B cell (primary cell): ENCODE data around the gene PPFIA1. TPM values are rescaled to one million over a fixed set of nuclear protein-coding genes. Genes with fewer than 3 reads are reported as not detected.

Source experiments
- ATAC-seq: fragments of 200-7000 bp; cut with Tn5 transposase; one replicate; pipeline ENCODE4 v1.10.0; 2021; ENCODE audit warnings: low read depth, mild to moderate bottlenecking, moderate number of reproducible peaks, moderate library complexity
- CTCF ChIA-PET: fragments of 350-600 bp; sonication (Branson Sonifier 250); formaldehyde crosslinking; loops from one replicate; lab custom pipeline; 2021; ENCODE audit warnings: antibody characterized with exemption, inconsistent platforms; lab: Charles Lee
- POLR2A ChIA-PET: fragments of 350-600 bp; sonication (Branson Sonifier 250); formaldehyde crosslinking; loops from one replicate; lab custom pipeline; 2021; ENCODE audit warnings: antibody characterized with exemption; lab: Charles Lee
- DNase-seq: peaks from one replicate; pipeline ENCODE4 v3.0.0; 2013
- H2AFZ ChIP-seq: 2 replicates; pipeline ENCODE4 v1.6.1; 2012; ENCODE audit warnings: mild to moderate bottlenecking, low read depth, low read length; ENCODE audit not compliant: insufficient read depth, poor library complexity, severe bottlenecking
- H3K27ac ChIP-seq, 2 donors: 1 replicate in 1 of 2; 2 replicates in 1 of 2; pipeline ENCODE4 v1.5.1; 2012 to 2013; ENCODE audit warnings: low read length in 2 of 2, mild to moderate bottlenecking in 2 of 2, moderate library complexity in 1 of 2
- H3K27me3 ChIP-seq, 4 experiments: fragments of 200-600 bp in 1 of 4; sonication (generic) in 1 of 4; replicated peaks in 1 of 4; 1 replicate in 2 of 4; 2 replicates in 2 of 4; pipeline versions ENCODE4 v1.6.1 to v1.7.0; 2013 to 2016; ENCODE audit warnings: low read length in 3 of 4, mild to moderate bottlenecking in 2 of 4, mixed read lengths in 1 of 4, moderate library complexity in 1 of 4; ENCODE audit not compliant: insufficient read depth in 4 of 4, control insufficient read depth in 3 of 4; ENCODE audit errors: control extremely low read depth in 1 of 4
- H3K36me3 ChIP-seq, 2 experiments: replicated peaks in 1 of 2; 1 replicate in 1 of 2; 2 replicates in 1 of 2; pipeline versions ENCODE4 v1.6.1 to v1.7.1; 2013; ENCODE audit warnings: low read length in 1 of 2; ENCODE audit not compliant: insufficient read depth in 2 of 2, control insufficient read depth in 1 of 2; ENCODE audit errors: control extremely low read depth in 1 of 2, extremely low read depth in 1 of 2
- H3K4me1 ChIP-seq, 2 donors: fragments of 200-600 bp in 1 of 2; sonication (generic) in 1 of 2; 1 replicate in 1 of 2; 2 replicates in 1 of 2; pipeline versions ENCODE4 v1.5.1 to v1.6.1; 2013 to 2017; ENCODE audit warnings: low read length in 2 of 2; ENCODE audit not compliant: control insufficient read depth in 2 of 2, insufficient read depth in 2 of 2
- H3K4me2 ChIP-seq: replicated peaks from 2 replicates; pipeline ENCODE3; 2012; ENCODE audit warnings: mild to moderate bottlenecking, low read depth, low read length; ENCODE audit not compliant: poor library complexity, severe bottlenecking
- H3K4me3 ChIP-seq, 5 experiments: fragments of 200-600 bp in 1 of 5; sonication (generic) in 1 of 5; 1 replicate in 3 of 5; 2 replicates in 2 of 5; pipeline versions ENCODE4 v1.5.1 to v1.7.0; 2011 to 2016; ENCODE audit warnings: low read length in 4 of 5, mild to moderate bottlenecking in 4 of 5, low read depth in 2 of 5, control low read depth in 1 of 5, moderate library complexity in 1 of 5; ENCODE audit not compliant: insufficient read depth in 1 of 5; ENCODE audit errors: control extremely low read depth in 1 of 5, extremely low read depth in 1 of 5
- H3K79me2 ChIP-seq: fragments of 200-600 bp; sonication (generic); one replicate; pipeline ENCODE4 v1.6.0; 2016; ENCODE audit warnings: low read length; ENCODE audit not compliant: control insufficient read depth, insufficient read depth
- H3K9ac ChIP-seq: fragments of 200-600 bp; sonication (generic); 2 replicates; pipeline ENCODE4 v1.6.1; 2017; ENCODE audit warnings: mild to moderate bottlenecking, low read length, moderate library complexity
- H3K9me3 ChIP-seq, 3 donors: one replicate each; pipeline versions ENCODE4 v1.6.1 to v1.7.1; 2013; ENCODE audit warnings: low read length in 2 of 3; ENCODE audit not compliant: control insufficient read depth in 2 of 3, insufficient read depth in 1 of 3; ENCODE audit errors: control extremely low read depth in 1 of 3
- H4K20me1 ChIP-seq: 2 replicates; pipeline ENCODE4 v1.6.0; 2012; ENCODE audit warnings: mild to moderate bottlenecking, low read length; ENCODE audit not compliant: insufficient read depth, control insufficient read depth, poor library complexity, severe bottlenecking
- H3K27ac Mint-ChIP-seq: one replicate; pipeline ENCODE4 v1.8.0; 2021; ENCODE audit warnings: mixed read lengths
- H3K27me3 Mint-ChIP-seq: one replicate; pipeline ENCODE4 v1.8.0; 2021; ENCODE audit warnings: mixed read lengths
- H3K4me1 Mint-ChIP-seq: one replicate; pipeline ENCODE4 v1.8.0; 2021; ENCODE audit warnings: mixed read lengths
- H3K4me3 Mint-ChIP-seq: one replicate; pipeline ENCODE4 v1.8.0; 2021; ENCODE audit warnings: mixed read lengths
- H3K9me3 Mint-ChIP-seq: one replicate; pipeline ENCODE4 v1.8.0; 2022; ENCODE audit warnings: mixed read lengths; ENCODE audit not compliant: insufficient read depth
- EZH2 ChIP-seq: IDR thresholded peaks from 2 replicates; pipeline ENCODE4 v1.6.1; 2012; ENCODE audit warnings: borderline replicate concordance, low read depth, mild to moderate bottlenecking, moderate library complexity, low read length; ENCODE audit not compliant: insufficient read depth, poor library complexity, severe bottlenecking
- WGBS: methylation state at CpG from one replicate; pipeline ENCODE4 v1.1.5; 2013; ENCODE audit warnings: missing lambda C conversion rate; ENCODE audit not compliant: insufficient coverage; 5-methylcytosine and 5-hydroxymethylcytosine counted together
- intact Hi-C: fragments of 100-400 bp; cut with micrococcal nuclease; formaldehyde crosslinking; loops from one replicate; pipeline ENCODE4 v1.10.0; 2022
- polyA plus RNA-seq: library from polyadenylated mRNA; depleted of rRNA; stranded (reverse); fragments of >200 nt; gene quantifications from 2 replicates; pipeline ENCODE4 v1.2.3, GENCODE V29; 2012
- total RNA-seq, 2 donors: library from RNA; stranded (reverse); fragments of 120-200 nt in 1 of 2; gene quantifications; 1 replicate in 1 of 2; 2 replicates in 1 of 2; pipeline versions ENCODE4 v1.2.3 to v1.2.4, GENCODE V29; 2013 to 2022
- TF ChIP-seq, protein P1 (sequence below): fragments of 200-600 bp; IDR thresholded peaks from one replicate; pipeline ENCODE4 v1.8.0; 2022; ENCODE audit warnings: antibody characterized with exemption, mild to moderate bottlenecking

Gene PPFIA1
- total and polyA plus RNA-seq, 2 donors (not counting 1 experiment from before 2014, with no cell fraction given): 21.8 to 70.4 TPM

DNA sequence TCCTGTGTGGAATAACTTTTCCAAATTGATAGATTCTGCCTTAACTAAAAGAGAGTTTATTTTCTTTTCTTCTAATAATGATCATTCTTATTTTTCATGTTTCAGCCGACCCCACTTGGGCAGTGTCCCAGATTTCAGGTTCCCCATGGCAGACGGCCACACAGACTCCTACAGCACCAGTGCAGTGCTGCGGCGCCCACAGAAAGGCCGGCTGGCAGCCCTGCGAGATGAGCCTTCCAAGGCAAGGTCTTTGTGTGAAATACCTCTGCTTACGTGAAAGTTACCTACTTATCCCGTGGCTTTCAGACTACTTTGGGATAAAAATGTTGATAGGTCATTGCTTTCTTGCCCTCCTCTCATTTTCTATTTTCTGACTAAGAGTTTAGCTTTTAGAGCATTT, 68.6 kb downstream of the PPFIA1 start:
- intact Hi-C loops: no loop called here
- no peak overlapping the region for H2AFZ ChIP-seq
- H3K79me2 ChIP-seq: no peaks in the 10 kb centered on the region
- H3K9me3 Mint-ChIP-seq: no peaks in the 10 kb centered on the region
- WGBS: 100% methylated on average over 2 of the region's 8 CpGs
- no peaks in the 10 kb centered on the region for H3K4me1 Mint-ChIP-seq
- H3K4me2 ChIP-seq: no peak overlapping the region
- no peaks in the 10 kb centered on the region for H4K20me1 ChIP-seq
- ChIA-PET CTCF (interaction anchor here (0.7 kb wide), 2 partner anchors 11 to 1230 kb away, joined by 3 read pairs; no protein-coding TSS in a partner anchor), POLR2A (no interaction called here)
- no peaks in the 10 kb centered on the region for H3K27me3 ChIP-seq
- H3K27ac ChIP-seq: no peak overlapping the region
- TF ChIP-seq, protein P1, sequence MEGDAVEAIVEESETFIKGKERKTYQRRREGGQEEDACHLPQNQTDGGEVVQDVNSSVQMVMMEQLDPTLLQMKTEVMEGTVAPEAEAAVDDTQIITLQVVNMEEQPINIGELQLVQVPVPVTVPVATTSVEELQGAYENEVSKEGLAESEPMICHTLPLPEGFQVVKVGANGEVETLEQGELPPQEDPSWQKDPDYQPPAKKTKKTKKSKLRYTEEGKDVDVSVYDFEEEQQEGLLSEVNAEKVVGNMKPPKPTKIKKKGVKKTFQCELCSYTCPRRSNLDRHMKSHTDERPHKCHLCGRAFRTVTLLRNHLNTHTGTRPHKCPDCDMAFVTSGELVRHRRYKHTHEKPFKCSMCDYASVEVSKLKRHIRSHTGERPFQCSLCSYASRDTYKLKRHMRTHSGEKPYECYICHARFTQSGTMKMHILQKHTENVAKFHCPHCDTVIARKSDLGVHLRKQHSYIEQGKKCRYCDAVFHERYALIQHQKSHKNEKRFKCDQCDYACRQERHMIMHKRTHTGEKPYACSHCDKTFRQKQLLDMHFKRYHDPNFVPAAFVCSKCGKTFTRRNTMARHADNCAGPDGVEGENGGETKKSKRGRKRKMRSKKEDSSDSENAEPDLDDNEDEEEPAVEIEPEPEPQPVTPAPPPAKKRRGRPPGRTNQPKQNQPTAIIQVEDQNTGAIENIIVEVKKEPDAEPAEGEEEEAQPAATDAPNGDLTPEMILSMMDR: no peak
- TF ChIP-seq EZH2: no peak
- H3K9me3 ChIP-seq: no peaks in the 10 kb centered on the region
- ATAC-seq: no peak
- H3K4me1 ChIP-seq: no peaks in the 10 kb centered on the region
- no peak overlapping the region for H3K9ac ChIP-seq
- H3K4me3 ChIP-seq: no peak overlapping the region
- H3K36me3 ChIP-seq: peaks cover 23 to 75% of the 10 kb centered on the region in 2 experiments
- H3K27me3 Mint-ChIP-seq: no peaks in the 10 kb centered on the region
- no peak for DNase-seq
- no peak overlapping the region for H3K27ac Mint-ChIP-seq
- no peak overlapping the region for H3K4me3 Mint-ChIP-seq

DNA sequence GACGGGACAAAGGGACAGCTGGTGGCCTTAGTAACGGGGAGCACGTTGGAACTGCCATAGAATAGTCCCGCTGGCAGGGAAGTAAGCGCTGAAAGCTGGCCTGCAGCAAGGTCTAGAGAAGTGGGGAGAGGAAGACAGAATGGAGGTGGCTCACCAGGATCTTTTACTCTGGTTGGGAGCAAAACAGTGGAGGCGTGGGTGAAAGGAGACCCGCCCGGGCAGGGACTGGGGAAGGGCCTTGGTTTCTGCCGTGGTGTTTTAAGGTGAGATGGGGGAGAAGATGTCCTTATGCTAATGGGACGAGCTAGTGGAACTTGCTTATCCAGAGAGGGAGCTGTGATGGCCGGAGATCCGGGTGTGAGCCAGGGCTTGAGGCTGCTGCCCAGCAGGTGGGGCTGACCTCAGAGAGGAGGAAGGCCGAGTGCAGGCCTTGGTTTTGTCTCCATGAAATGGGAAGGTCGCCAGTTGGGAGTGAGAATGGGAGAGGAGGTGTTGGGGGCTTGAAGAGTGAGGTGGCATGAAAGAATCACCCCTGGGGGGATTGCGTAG, 71.5 kb downstream of the PPFIA1 start:
- ATAC-seq (no peak), DNase-seq (no peak)
- H3K4me1 ChIP-seq: no peaks in the 10 kb centered on the region
- peaks cover 16 to 73% of the 10 kb centered on the region in 2 experiments for H3K36me3 ChIP-seq
- no peak overlapping the region for H2AFZ ChIP-seq
- intact Hi-C loops: no loop called here
- no peak overlapping the region for H3K4me3 ChIP-seq
- no peak overlapping the region for H3K27ac Mint-ChIP-seq
- TF ChIP-seq, protein P1: no peak
- no peak for TF ChIP-seq EZH2
- H3K9ac ChIP-seq: no peak overlapping the region
- H3K27ac ChIP-seq: no peak overlapping the region
- H3K4me3 Mint-ChIP-seq: no peak overlapping the region
- H3K9me3 ChIP-seq: no peaks in the 10 kb centered on the region
- POLR2A ChIA-PET: no interaction called here
- WGBS: 97% methylated on average over 12 of the region's 15 CpGs
- CTCF ChIA-PET: no interaction called here
- no peaks in the 10 kb centered on the region for H4K20me1 ChIP-seq
- H3K27me3 Mint-ChIP-seq: no peaks in the 10 kb centered on the region
- H3K4me1 Mint-ChIP-seq: no peaks in the 10 kb centered on the region
- no peaks in the 10 kb centered on the region for H3K79me2 ChIP-seq
- H3K27me3 ChIP-seq: no peaks in the 10 kb centered on the region
- no peaks in the 10 kb centered on the region for H3K9me3 Mint-ChIP-seq
- no peak overlapping the region for H3K4me2 ChIP-seq
